GM12872 (cell line): ENCODE results near the gene ATP1A4.

Experiments used
- CTCF ChIP-seq: IDR thresholded peaks from 3 replicates; pipeline ENCODE4 v1.5.1; 2011; ENCODE audit warnings: low read depth, mild to moderate bottlenecking, low read length, moderate library complexity; ENCODE audit not compliant: insufficient read depth

ATP1A4 gene

GRCh38 chr1:160151303-160151702, at the start of gene ATP1A4:
TSS of gene ATP1A4 (plus strand) at chr1:160151603. CDS start at chr1:160152041, 438 bp downstream.
- no peak for TF ChIP-seq CTCF

- no peak for TF ChIP-seq CTCF
These were observed 49.5 kb upstream of the ATP1A4 start for GRCh38 chr1:160101717-160102522.

- TF ChIP-seq CTCF, result no peak
These were observed 47.6 kb upstream of the ATP1A4 start for GRCh38 chr1:160103658-160104408.

GRCh38 chr1:160104486-160104885, 46.9 kb upstream of the ATP1A4 start:
- no peak for TF ChIP-seq CTCF

GRCh38 chr1:160105155-160105554, 46.2 kb upstream of the ATP1A4 start:
- TF ChIP-seq CTCF, result no peak

- TF ChIP-seq CTCF, result no peak
These were observed 43.9 kb upstream of the ATP1A4 start for GRCh38 chr1:160107512-160107911.

- peak; percentile 51 for TF ChIP-seq CTCF
These were observed 42.3 kb upstream of the ATP1A4 start for GRCh38 chr1:160108888-160109662.
